ENCODE results near the gene WIPF3.

DNA sequence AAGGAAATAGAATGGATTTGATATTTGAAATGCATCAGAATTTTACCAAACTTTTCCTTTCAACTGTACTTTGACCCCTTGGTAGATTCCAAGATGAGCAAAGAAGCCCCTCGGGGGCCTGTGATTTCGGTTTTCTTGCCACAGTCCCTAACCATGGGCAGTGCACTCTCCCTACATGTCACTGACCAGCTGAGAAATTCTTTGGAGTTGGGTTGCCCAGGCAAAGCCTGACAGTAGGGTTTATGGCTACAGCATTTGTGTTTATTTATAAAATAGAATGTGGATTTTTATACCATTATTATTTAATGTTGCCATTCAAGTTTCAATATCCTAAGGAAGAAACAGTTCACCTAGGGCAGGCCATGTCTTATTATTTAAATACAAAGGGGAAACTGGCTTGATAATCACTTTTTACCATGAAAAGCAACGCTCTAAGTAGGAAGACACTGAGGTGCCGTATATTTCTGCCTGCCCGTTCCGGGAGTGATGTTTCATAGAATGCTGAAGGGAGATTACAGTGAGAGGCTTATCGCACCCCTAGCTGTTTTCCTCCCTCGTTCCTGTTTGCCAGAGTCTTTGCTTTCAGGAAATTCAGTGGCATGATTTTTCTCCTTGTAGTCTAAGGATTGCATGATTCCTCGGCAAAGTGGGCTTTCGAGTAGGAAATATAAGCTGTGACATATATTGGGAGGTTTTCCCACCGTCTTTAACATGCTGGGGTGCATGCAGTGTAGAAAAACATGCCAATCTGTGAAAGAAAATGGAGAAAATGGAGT, 35.8 kb downstream of the WIPF3 start:
- TF ChIP-seq GATA2 (IDR thresholded peaks at IDR 0.05; ENCODE audit: low read depth, low read length) (no peak), GATA3 (IDR thresholded peaks at IDR 0.05; ENCODE audit: low read depth, low read length) (no peak)
